GM12878 (cell line): ENCODE measurements around the gene NTRK3. TPM values are rescaled to one million over a fixed set of nuclear protein-coding genes. Genes with fewer than 3 reads are reported as not detected.

Experiments
- ATAC-seq: fragments of 200-7000 bp; cut with Tn5 transposase; 3 replicates; pipeline ENCODE4 v1.9.1; 2020; ENCODE audit warnings: mild to moderate bottlenecking, moderate library complexity
- Bru-seq: library from RNA; stranded (reverse); fragments of 400-500 nt; gene quantifications from one replicate; lab custom pipeline; 2021; lab: Mats Ljungman, UMichigan
- BruChase-seq, 2 experiments: library from RNA; stranded (reverse); fragments of 400-500 nt; gene quantifications; one replicate each; lab custom pipeline; 2021; lab: Mats Ljungman, UMichigan
- BruUV-seq: library from RNA; stranded (reverse); fragments of 400-500 nt; replicated peaks from 2 replicates; lab custom pipeline; 2021; lab: Mats Ljungman, UMichigan
- CTCF ChIA-PET: fragments of 300-600 bp; sonication (Branson Sonifier 250); formaldehyde crosslinking; extraction: SDS; loops from one replicate; lab custom pipeline; 2021; ENCODE audit warnings: inconsistent platforms; lab: Yijun Ruan, JAX
- POLR2A ChIA-PET: fragments of 350-600 bp; formaldehyde crosslinking; extraction: SDS; loops from one replicate; lab custom pipeline; 2021; ENCODE audit warnings: inconsistent platforms; lab: Charles Lee
- RAD21 ChIA-PET: fragments of 300-600 bp; sonication (Branson Sonifier 250); formaldehyde crosslinking; loops from one replicate; lab custom pipeline; 2023; ENCODE audit warnings: antibody characterized with exemption; ENCODE audit not compliant: unreplicated experiment; lab: Charles Lee
- SMC1A ChIA-PET: fragments of 300-600 bp; sonication (Branson Sonifier 250); formaldehyde crosslinking; loops from one replicate; lab custom pipeline; 2023; ENCODE audit not compliant: unreplicated experiment, uncharacterized antibody; lab: Charles Lee
- DNase-seq: peaks from one replicate; pipeline ENCODE4 v3.0.0-alpha.2; 2011; ENCODE audit warnings: low read depth, low spot score
- FAIRE-seq: peaks from 3 replicates; lab custom pipeline; 2011; peaks lifted over from hg19 to GRCh38; lab: Jason Lieb, UNC
- H2AFZ ChIP-seq: 2 replicates; pipeline ENCODE4 v1.6.0; 2011; ENCODE audit warnings: low read depth, low read length, control low read depth; ENCODE audit not compliant: control insufficient read depth
- H3K27ac ChIP-seq: 2 replicates; pipeline ENCODE4 v1.5.1; 2011; ENCODE audit warnings: control low read depth; ENCODE audit not compliant: control insufficient read depth, insufficient read depth
- H3K27me3 ChIP-seq, 2 experiments: replicated peaks in 1 of 2; 2 replicates each; pipeline versions ENCODE4 v1.6.0 to v1.6.1; 2011; ENCODE audit warnings: low read length in 1 of 2; ENCODE audit not compliant: control insufficient read depth in 2 of 2, insufficient read depth in 2 of 2
- H3K36me3 ChIP-seq, 2 experiments: 2 replicates each; pipeline ENCODE4 v1.5.1; 2011; ENCODE audit warnings: low read length in 1 of 2; ENCODE audit not compliant: control insufficient read depth in 2 of 2, insufficient read depth in 2 of 2
- H3K4me1 ChIP-seq: 2 replicates; pipeline ENCODE4 v1.6.1; 2011; ENCODE audit warnings: mild to moderate bottlenecking, low read length, moderate library complexity, mixed read lengths; ENCODE audit not compliant: control insufficient read depth, insufficient read depth
- H3K4me2 ChIP-seq: 2 replicates; pipeline ENCODE4 v1.6.0; 2011; ENCODE audit warnings: control low read depth; ENCODE audit not compliant: control insufficient read depth, insufficient read depth
- H3K4me3 ChIP-seq: fragments of 200-600 bp; sonication (generic); 2 replicates; pipeline ENCODE4 v1.5.1; 2016
- H3K79me2 ChIP-seq: 2 replicates; pipeline ENCODE4 v1.6.0; 2011; ENCODE audit warnings: low read length; ENCODE audit not compliant: control insufficient read depth, insufficient read depth
- H3K9ac ChIP-seq: 2 replicates; pipeline ENCODE4 v1.8.0; 2011; ENCODE audit warnings: low read length, control low read depth, mixed read lengths; ENCODE audit not compliant: control insufficient read depth, insufficient read depth
- H3K9me3 ChIP-seq: replicated peaks from 3 replicates; pipeline ENCODE4 v1.5.1; 2011; ENCODE audit warnings: mild to moderate bottlenecking, low read length; ENCODE audit not compliant: control insufficient read depth, insufficient read depth
- H4K20me1 ChIP-seq: 2 replicates; pipeline ENCODE4 v1.6.0; 2011; ENCODE audit not compliant: control insufficient read depth, insufficient read depth
- BRCA1 ChIP-seq: IDR thresholded peaks from 2 replicates; pipeline ENCODE4 v1.6.1; 2011; ENCODE audit warnings: low read depth, low read length, improper control_type of control experiment
- PAX5 ChIP-seq: IDR thresholded peaks from 2 replicates; pipeline ENCODE4 v1.6.1; 2011; ENCODE audit warnings: low read depth, low read length, borderline replicate concordance
- RB1 ChIP-seq: fragments of 450-650 bp; formaldehyde crosslinking; IDR thresholded peaks from 2 replicates; pipeline ENCODE4 v1.6.1; 2017; ENCODE audit warnings: mild to moderate bottlenecking, borderline replicate concordance
- RFX5 ChIP-seq: IDR thresholded peaks from 2 replicates; pipeline ENCODE4 v1.6.1; 2011; ENCODE audit warnings: low read depth, low read length, improper control_type of control experiment
- SUZ12 ChIP-seq: fragments of 200-600 bp; sonication (generic); IDR thresholded peaks from one replicate; pipeline ENCODE4 v1.6.1; 2018; ENCODE audit warnings: antibody characterized with exemption, mild to moderate bottlenecking; ENCODE audit not compliant: unreplicated experiment
- TARDBP ChIP-seq: IDR thresholded peaks from 2 replicates; pipeline ENCODE4 v1.6.1; 2016; ENCODE audit warnings: borderline replicate concordance
- TCF3 ChIP-seq: IDR thresholded peaks from 2 replicates; pipeline ENCODE4 v1.6.1; 2012; ENCODE audit warnings: low read depth, mild to moderate bottlenecking, low read length, borderline replicate concordance; ENCODE audit not compliant: insufficient read depth
- ZNF274 ChIP-seq: IDR thresholded peaks from one replicate; pipeline ENCODE4 v1.8.0; 2011; ENCODE audit not compliant: insufficient read length, insufficient read depth
- WGBS: methylation state at CpG from one replicate; pipeline ENCODE4 v1.1.6; 2016; ENCODE audit warnings: low lambda C conversion rate; ENCODE audit not compliant: insufficient replicate concordance, insufficient coverage; ENCODE audit errors: missing lambda C conversion rate; 5-methylcytosine and 5-hydroxymethylcytosine counted together
- in situ Hi-C: fragments of 300-500 bp; cut with MboI; formaldehyde crosslinking; loops from 9 replicates; pipeline ENCODE4 v1.14.3; 2018; ENCODE audit warnings: mixed read lengths
- intact Hi-C: fragments of 100-400 bp; cut with micrococcal nuclease; formaldehyde crosslinking; loops from one replicate; pipeline ENCODE4 v1.14.2; 2022; ENCODE audit not compliant: unreplicated experiment
- long read RNA-seq, 2 experiments: library from polyadenylated mRNA; unstranded; transcript quantifications; one replicate each; pipeline ENCODE4 v2.0.0, GENCODE V29; 2019 to 2020
- polyA minus RNA-seq, 3 experiments: library from RNA; depleted of rRNA, polyadenylated mRNA; stranded (reverse); fragments of >200 nt; gene quantifications; 2 replicates each; pipeline ENCODE4 v1.2.3, GENCODE V29; 2011
- polyA plus RNA-seq, 11 experiments: library from polyadenylated mRNA; depleted of rRNA in 4 of 11; unstranded in 6 of 11; stranded (reverse) in 5 of 11; fragments of >200 nt; fragmentation: Nextera tagmentation in 4 of 11; fragmentation: Illumina TruSeq in 1 of 11; extraction: Ambion mirVana in 4 of 11; extraction: Trizol in 1 of 11; gene quantifications; 1 replicate in 1 of 11; 2 replicates in 10 of 11; pipeline versions ENCODE4 v1.2.1 to v1.2.3, GENCODE V29; 2011 to 2016; ENCODE audit warnings: inconsistent platforms in 2 of 11, missing spikeins in 2 of 11, low read depth in 1 of 11
- total RNA-seq, 4 experiments: library from RNA; depleted of rRNA in 3 of 4; stranded (reverse); fragments of >200 nt in 3 of 4; fragmentation: Illumina TruSeq in 1 of 4; extraction: Trizol in 1 of 4; gene quantifications; 2 replicates each; pipeline versions ENCODE4 v1.2.1 to v1.2.3, GENCODE V29; 2013 to 2021

Gene NTRK3
- total RNA-seq (2013; cell fraction: nucleolus; rRNA removed) = not detected in 2 replicates
- total RNA-seq (2014; rRNA removed) = not detected in 2 replicates
- not detected in 2 replicates for total RNA-seq (2014; rRNA removed; fragmentation: Illumina TruSeq; extraction: Trizol)
- total RNA-seq (2021) = not detected in 2 replicates
- not detected for polyA plus RNA-seq (2011; ENCODE audit: low read depth)
- not detected in 2 replicates for polyA plus RNA-seq (2011; rRNA removed)
- not detected in 2 replicates for polyA plus RNA-seq (2011; cell fraction: cytosol; rRNA removed)
- not detected in 2 replicates for polyA plus RNA-seq (2011; cell fraction: nucleus; rRNA removed)
- polyA plus RNA-seq (2012) = not detected in 2 replicates
- not detected in 2 replicates for polyA plus RNA-seq (2014; fragmentation: Illumina TruSeq; extraction: Trizol)
- not detected for polyA plus RNA-seq (2014; fragmentation: Nextera tagmentation; extraction: Ambion mirVana)
- not detected in 2 replicates for polyA plus RNA-seq (2014; rRNA removed)
- polyA plus RNA-seq (2016; fragmentation: Nextera tagmentation; extraction: Ambion mirVana) = not detected
- polyA minus RNA-seq (2011; rRNA and poly(A)+ RNA removed) = not detected in 2 replicates
- polyA minus RNA-seq (2011; cell fraction: cytosol; rRNA and poly(A)+ RNA removed) = not detected in 2 replicates
- not detected in 2 replicates for polyA minus RNA-seq (2011; cell fraction: nucleus; rRNA and poly(A)+ RNA removed)
- Bru-seq, nascent RNA = percentile 0 among the genes with signal in this experiment
- percentile 1 among the genes with signal in this experiment for BruChase-seq, experiment 1, labeled RNA remaining after a 6-hour chase
- BruChase-seq, experiment 2, labeled RNA remaining after a 2-hour chase = percentile 0 among the genes with signal in this experiment
- long read RNA-seq, experiment 1 = 0 reads
- long read RNA-seq, experiment 2, partial matches to known transcripts = 0 of 1 reads
- long read RNA-seq, experiment 2, other reads (novel, unspliced or antisense) = 1 of 1 reads

GRCh38 chr15:88256279-88257230, at the start of gene NTRK3:
Gene NTRK3, minus strand, starts transcription at chr15:88256739. Its CDS starts 586 bp downstream, at chr15:88256153.
- H3K36me3 ChIP-seq = no peaks in the 10 kb centered on the region
- DNase-seq (no peak), FAIRE-seq (no peak), ATAC-seq (no peak)
- no peaks in the 10 kb centered on the region for H4K20me1 ChIP-seq
- peaks cover 11 to 17% of the 10 kb centered on the region in 2 experiments for H3K27me3 ChIP-seq
- in situ Hi-C loops = no loop called here
- H3K9ac ChIP-seq = no peak within 1 kb of the TSS
- H3K4me1 ChIP-seq = no peaks in the 10 kb centered on the region
- ChIA-PET SMC1A (no interaction called here), POLR2A (no interaction called here)
- no peak within 1 kb of the TSS for H3K4me3 ChIP-seq
- H3K27ac ChIP-seq = no peak within 1 kb of the TSS
- 8% methylated on average over 64 of the region's 95 CpGs for WGBS
- H2AFZ ChIP-seq = no peak within 1 kb of the TSS
- no peaks in the 10 kb centered on the region for H3K9me3 ChIP-seq
- peak within 1 kb of the TSS; percentile 32; the same call in 1 of the 2 replicates for H3K4me2 ChIP-seq
- intact Hi-C loops = no loop called here
- no peaks in the 10 kb centered on the region for H3K79me2 ChIP-seq
- TF ChIP-seq TARDBP (no peak), SUZ12 (no peak), PAX5 (no peak), RB1 (no peak), ZNF274 (no peak), RFX5 (no peak), TCF3 (no peak), BRCA1 (no peak)
- TF ChIP-seq, all 136 proteins: peak for 0
- no TSS peak for BruUV-seq
- CTCF ChIA-PET = no interaction called here
- RAD21 ChIA-PET = interaction anchor here (0.9 kb wide), 1 partner anchor 18 kb away, joined by 4 read pairs; no protein-coding TSS in a partner anchor
